Sigmoid colon (tissue), 7 donors: ENCODE data around the gene CRB2. TPM values are rescaled to one million over a fixed set of nuclear protein-coding genes. Genes with fewer than 3 reads are reported as not detected.

ENCODE experiments used
- DNase-seq: peaks from one replicate; pipeline ENCODE4 v3.0.0-alpha.2; 2019
- H3K27ac ChIP-seq, 4 donors: fragments of 200-600 bp; sonication (generic); one replicate each; pipeline ENCODE4 v1.5.1; 2016 to 2019; ENCODE audit warnings: mild to moderate bottlenecking in 1 of 4
- H3K27me3 ChIP-seq, 3 donors: fragments of 200-600 bp; sonication (generic); one replicate each; pipeline ENCODE4 v1.5.1; 2019; ENCODE audit warnings: mild to moderate bottlenecking in 1 of 3
- H3K36me3 ChIP-seq, 4 donors: fragments of 200-600 bp; sonication (generic); one replicate each; pipeline ENCODE4 v1.5.1; 2016 to 2019
- H3K4me1 ChIP-seq, 4 donors: fragments of 200-600 bp; sonication (generic); one replicate each; pipeline ENCODE4 v1.5.1; 2017 to 2019
- H3K4me3 ChIP-seq, 4 donors: fragments of 200-600 bp; sonication (generic); one replicate each; pipeline ENCODE4 v1.5.1; 2017 to 2019; ENCODE audit warnings: mild to moderate bottlenecking in 2 of 4, moderate library complexity in 1 of 4
- H3K9me3 ChIP-seq, 4 donors: fragments of 200-600 bp in 3 of 4; sonication (generic) in 3 of 4; one replicate each; pipeline versions ENCODE4 v1.5.1 to v1.6.1; 2013 to 2019
- EP300 ChIP-seq, 4 donors: sonication (generic); formaldehyde crosslinking; IDR thresholded peaks; one replicate each; pipeline ENCODE4 v1.6.1; 2017; ENCODE audit warnings: antibody characterized with exemption in 4 of 4
- POLR2A ChIP-seq, 2 donors: fragments of 450-650 bp; IDR thresholded peaks; one replicate each; pipeline ENCODE4 v1.6.1; 2016; ENCODE audit warnings: antibody characterized with exemption in 2 of 2, mild to moderate bottlenecking in 2 of 2, moderate library complexity in 2 of 2
- POLR2AphosphoS5 ChIP-seq, 4 donors: sonication (generic); formaldehyde crosslinking; IDR thresholded peaks; one replicate each; pipeline ENCODE4 v1.6.1; 2017; ENCODE audit warnings: antibody characterized with exemption in 4 of 4
- WGBS, 2 donors: extraction: QIAGEN DNeasy Blood & Tissue Kit; methylation state at CpG; one replicate each; pipeline ENCODE4 v1.1.7; 2013; 5-methylcytosine and 5-hydroxymethylcytosine counted together
- intact Hi-C: fragments of 100-400 bp; cut with DNase I; formaldehyde crosslinking; loops from one replicate; pipeline ENCODE4 v1.15.1; 2023
- polyA plus RNA-seq, 3 donors: library from polyadenylated mRNA; stranded (reverse); fragments of 200-250 nt; gene quantifications; one replicate each; pipeline ENCODE4 v1.2.3, GENCODE V29; 2013
- total RNA-seq, 4 donors: library from RNA; depleted of rRNA; stranded (reverse); fragments of >200 nt; gene quantifications; one replicate each; pipeline ENCODE4 v1.1.0, GENCODE V29; 2016
- TF ChIP-seq, protein P1 (sequence below), 4 experiments: fragments of 450-650 bp in 3 of 4; fragments of 200-600 bp in 1 of 4; IDR thresholded peaks; one replicate each; pipeline ENCODE4 v1.5.1; 2016 to 2019; ENCODE audit warnings: antibody characterized with exemption in 4 of 4, mild to moderate bottlenecking in 3 of 4, moderate library complexity in 2 of 4
- donor health status: healthy with polysubstance abuse.
- donor health status: Bipolar disorder and iron deficiency.
- donor health status: healthy.

CRB2 gene
- total and polyA plus RNA-seq, 7 donors = 0.14 to 0.79 (median 0.40) TPM; not detected in 3

DNA sequence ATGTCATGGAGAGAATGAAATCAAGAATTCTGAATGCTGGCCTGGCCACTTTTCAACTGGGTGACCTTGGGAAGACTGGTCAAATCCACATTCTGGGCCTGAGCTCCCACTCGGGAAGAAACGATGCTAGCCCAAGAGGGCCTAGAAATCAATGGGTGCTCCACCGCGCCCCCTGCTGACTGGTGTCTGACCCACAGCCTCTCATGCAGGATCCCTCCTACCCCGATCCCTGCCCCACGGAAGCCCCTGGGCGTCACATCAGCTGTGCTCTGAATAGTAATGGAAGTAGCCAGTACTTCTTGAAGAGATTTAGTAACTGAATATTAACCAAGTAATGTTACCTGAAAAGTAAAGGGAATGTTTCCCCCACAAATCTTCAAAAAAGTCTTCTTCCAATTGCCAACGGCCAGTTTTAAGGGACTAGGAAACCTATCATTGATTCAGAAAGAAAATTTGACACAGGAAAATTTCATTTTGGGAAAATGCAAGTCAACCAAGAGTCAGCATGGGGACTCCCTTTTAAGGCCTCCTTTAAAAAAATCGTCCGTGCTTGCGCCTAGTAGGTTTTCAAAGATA lies 43.9 kb downstream of the CRB2 start:
- Histone ChIP-seq H3K27me3 (no peaks in the 10 kb centered on the region), H3K9me3 (no peaks in the 10 kb centered on the region), H3K4me3 (no peak overlapping the region), H3K4me1 (peaks cover 0 to 23% (median 9%) of the 10 kb centered on the region in 4 donors), H3K36me3 (peaks cover 0 to 8% (median 0%) of the 10 kb centered on the region in 4 donors), H3K27ac (no peak overlapping the region)
- intact Hi-C loops = loop anchor here (5.0 kb wide), 1 partner anchor 642 kb away; no protein-coding TSS in a partner anchor
- no peak for DNase-seq
- 87 to 90% methylated on average over 11 of the region's 11 CpGs for WGBS, 2 donors
- TF ChIP-seq EP300 (IDR thresholded peaks at IDR 0.05) (no peak), POLR2AphosphoS5 (IDR thresholded peaks at IDR 0.05) (no peak), POLR2A (IDR thresholded peaks at IDR 0.05) (no peak)
- TF ChIP-seq, protein P1, sequence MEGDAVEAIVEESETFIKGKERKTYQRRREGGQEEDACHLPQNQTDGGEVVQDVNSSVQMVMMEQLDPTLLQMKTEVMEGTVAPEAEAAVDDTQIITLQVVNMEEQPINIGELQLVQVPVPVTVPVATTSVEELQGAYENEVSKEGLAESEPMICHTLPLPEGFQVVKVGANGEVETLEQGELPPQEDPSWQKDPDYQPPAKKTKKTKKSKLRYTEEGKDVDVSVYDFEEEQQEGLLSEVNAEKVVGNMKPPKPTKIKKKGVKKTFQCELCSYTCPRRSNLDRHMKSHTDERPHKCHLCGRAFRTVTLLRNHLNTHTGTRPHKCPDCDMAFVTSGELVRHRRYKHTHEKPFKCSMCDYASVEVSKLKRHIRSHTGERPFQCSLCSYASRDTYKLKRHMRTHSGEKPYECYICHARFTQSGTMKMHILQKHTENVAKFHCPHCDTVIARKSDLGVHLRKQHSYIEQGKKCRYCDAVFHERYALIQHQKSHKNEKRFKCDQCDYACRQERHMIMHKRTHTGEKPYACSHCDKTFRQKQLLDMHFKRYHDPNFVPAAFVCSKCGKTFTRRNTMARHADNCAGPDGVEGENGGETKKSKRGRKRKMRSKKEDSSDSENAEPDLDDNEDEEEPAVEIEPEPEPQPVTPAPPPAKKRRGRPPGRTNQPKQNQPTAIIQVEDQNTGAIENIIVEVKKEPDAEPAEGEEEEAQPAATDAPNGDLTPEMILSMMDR (IDR thresholded peaks at IDR 0.05) = peak in 1 of 4 experiments; percentile 19

DNA sequence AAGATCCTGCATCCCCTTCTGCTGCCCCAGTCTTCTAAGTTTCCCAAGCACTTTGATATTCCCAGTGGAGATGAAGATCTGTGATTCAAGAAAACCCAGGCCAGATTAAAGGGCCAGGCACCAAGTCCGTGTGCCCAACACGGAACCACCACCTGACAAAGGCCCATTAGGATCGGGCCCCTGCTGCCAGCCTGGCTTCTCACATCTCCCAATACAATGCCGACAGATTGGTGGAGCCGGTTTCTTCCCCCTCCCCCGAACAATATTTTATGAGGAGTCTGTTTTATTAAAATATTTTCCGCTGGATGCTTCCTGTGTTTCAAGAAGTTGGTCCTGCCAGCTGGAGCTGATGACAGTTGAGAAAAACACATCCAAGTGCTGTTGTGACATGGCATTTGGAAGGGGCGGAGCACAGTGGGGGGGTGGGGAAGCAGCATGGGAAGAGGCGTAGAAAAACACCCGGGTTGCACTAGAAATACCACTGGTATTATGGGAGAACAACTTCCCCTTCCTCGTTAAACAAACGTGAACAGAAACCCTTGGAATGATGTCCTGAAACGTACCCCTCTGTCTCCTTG lies 45.0 kb downstream of the CRB2 start:
- Histone ChIP-seq H3K27ac (peak overlapping the region in 3 of 4 donors; percentile 20 to 65 (median 50)), H3K4me1 (peaks cover 0 to 23% (median 9%) of the 10 kb centered on the region in 4 donors), H3K27me3 (no peaks in the 10 kb centered on the region), H3K4me3 (peak overlapping the region in 1 of 4 donors; percentile 7), H3K36me3 (peaks cover 0 to 8% (median 0%) of the 10 kb centered on the region in 4 donors), H3K9me3 (no peaks in the 10 kb centered on the region)
- 85 to 90% methylated on average over 13 of the region's 13 CpGs for WGBS, 2 donors
- intact Hi-C loops = loop anchor here (5.0 kb wide), 1 partner anchor 641 kb away; no protein-coding TSS in a partner anchor
- no peak for DNase-seq
- TF ChIP-seq EP300 (IDR thresholded peaks at IDR 0.05) = no peak
- no peak for TF ChIP-seq POLR2AphosphoS5 (IDR thresholded peaks at IDR 0.05)
- TF ChIP-seq, protein P1 (IDR thresholded peaks at IDR 0.05) = no peak
- no peak for TF ChIP-seq POLR2A (IDR thresholded peaks at IDR 0.05)

- WGBS, 2 donors = 50 to 67% methylated on average over 9 of the region's 9 CpGs
- intact Hi-C loops = loop anchor here (5.0 kb wide), 1 partner anchor 640 kb away; no protein-coding TSS in a partner anchor
- H3K36me3 ChIP-seq = peaks cover 0 to 8% (median 0%) of the 10 kb centered on the region in 4 donors
- no peaks in the 10 kb centered on the region for H3K27me3 ChIP-seq
- TF ChIP-seq POLR2AphosphoS5 (IDR thresholded peaks at IDR 0.05) (no peak), POLR2A (IDR thresholded peaks at IDR 0.05) (no peak)
- TF ChIP-seq, protein P1 (IDR thresholded peaks at IDR 0.05) = peak; percentile 64 to 74 (median 69)
- peaks cover 0 to 27% (median 12%) of the 10 kb centered on the region in 4 donors for H3K4me1 ChIP-seq
- no peaks in the 10 kb centered on the region for H3K9me3 ChIP-seq
- H3K4me3 ChIP-seq = peak overlapping the region in 1 of 4 donors; percentile 7
- H3K27ac ChIP-seq = peak overlapping the region in 3 of 4 donors; percentile 20 to 65 (median 50)
- no peak for DNase-seq
Observed at GRCh38 chr9:123401879-123402513, 46.0 kb downstream of the CRB2 start.

DNA sequence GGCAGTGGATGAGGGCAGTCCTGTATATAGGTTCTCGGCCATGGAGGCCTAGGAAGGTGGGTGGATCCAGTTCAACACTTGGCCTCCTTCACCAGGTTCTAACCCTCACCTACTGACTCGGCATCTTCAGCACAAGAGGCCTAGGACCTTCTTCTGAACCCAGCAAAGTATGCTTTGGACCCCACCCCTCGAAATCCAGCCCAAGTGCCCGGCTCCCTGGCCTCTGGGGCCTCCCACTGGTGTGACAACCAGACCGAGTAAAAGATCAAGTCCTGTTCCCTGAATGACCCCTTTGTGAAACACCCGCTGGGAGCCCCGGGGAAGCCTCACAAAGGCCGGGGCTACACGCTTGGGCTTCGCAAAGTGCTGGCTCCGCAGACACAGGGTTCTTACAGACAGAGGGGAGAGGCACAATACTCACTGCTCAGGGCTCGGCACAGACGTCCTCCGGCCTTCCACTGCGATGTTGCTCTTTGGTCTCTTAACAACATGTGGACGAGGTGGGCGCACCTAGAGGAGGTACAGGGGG lies 47.0 kb downstream of the CRB2 start:
- Histone ChIP-seq H3K27ac (no peak overlapping the region), H3K9me3 (no peaks in the 10 kb centered on the region), H3K27me3 (no peaks in the 10 kb centered on the region), H3K4me1 (peaks cover 0 to 29% (median 15%) of the 10 kb centered on the region in 4 donors), H3K36me3 (peaks cover 0 to 8% (median 0%) of the 10 kb centered on the region in 4 donors), H3K4me3 (no peak overlapping the region)
- 94% methylated on average over 17 of the region's 17 CpGs for WGBS, 2 donors
- DNase-seq = no peak
- TF ChIP-seq EP300 (IDR thresholded peaks at IDR 0.05) (no peak), POLR2AphosphoS5 (IDR thresholded peaks at IDR 0.05) (no peak), POLR2A (IDR thresholded peaks at IDR 0.05) (no peak)
- TF ChIP-seq, protein P1 (IDR thresholded peaks at IDR 0.05) = no peak
- intact Hi-C loops = loop anchor here (5.0 kb wide), 1 partner anchor 639 kb away; no protein-coding TSS in a partner anchor
